Keratinocyte (primary cell): ENCODE results near the gene CEP43. TPM values are rescaled to one million over a fixed set of nuclear protein-coding genes. Genes with fewer than 3 reads are reported as not detected.
A peak's percentile ranks its signal among the peaks of the same experiment; 100 is the strongest.

ENCODE experiments used
- DNase-seq: peaks from one replicate; pipeline ENCODE4 v3.0.0-alpha.2; 2011; ENCODE audit warnings: low read depth, missing footprints, low spot score
- FAIRE-seq: peaks from 2 replicates; lab custom pipeline; 2011; peaks lifted over from hg19 to GRCh38; lab: Jason Lieb, UNC
- H2AFZ ChIP-seq: 2 replicates; pipeline ENCODE4 v1.6.0; 2012; ENCODE audit warnings: low read length, control low read depth, inconsistent platforms; ENCODE audit not compliant: control insufficient read depth
- H3K27ac ChIP-seq: 2 replicates; pipeline ENCODE4 v1.5.1; 2011; ENCODE audit warnings: low read length; ENCODE audit not compliant: control insufficient read depth, insufficient read depth
- H3K27me3 ChIP-seq: 3 replicates; pipeline ENCODE4 v1.6.0; 2011; ENCODE audit warnings: low read length; ENCODE audit not compliant: control insufficient read depth, insufficient read depth; ENCODE audit errors: extremely low read depth
- H3K36me3 ChIP-seq, 2 experiments: 2 replicates in 1 of 2; 3 replicates in 1 of 2; pipeline ENCODE4 v1.5.1; 2011; ENCODE audit warnings: low read length in 2 of 2, mild to moderate bottlenecking in 1 of 2; ENCODE audit not compliant: control insufficient read depth in 2 of 2, insufficient read depth in 2 of 2; ENCODE audit errors: extremely low read depth in 1 of 2
- H3K4me1 ChIP-seq: 3 replicates; pipeline ENCODE4 v1.5.1; 2011; ENCODE audit warnings: low read length; ENCODE audit not compliant: control insufficient read depth, insufficient read depth; ENCODE audit errors: extremely low read depth
- H3K4me2 ChIP-seq: 3 replicates; pipeline ENCODE4 v1.6.0; 2011; ENCODE audit warnings: low read depth, low read length; ENCODE audit not compliant: control insufficient read depth, insufficient read depth; ENCODE audit errors: extremely low read depth
- H3K4me3 ChIP-seq, 3 experiments: fragments of 200-600 bp in 1 of 3; sonication (generic) in 1 of 3; 2 replicates in 2 of 3; 3 replicates in 1 of 3; pipeline ENCODE4 v1.5.1; 2011 to 2016; ENCODE audit warnings: low read length in 3 of 3, mild to moderate bottlenecking in 3 of 3, control low read depth in 2 of 3, inconsistent platforms in 1 of 3, low read depth in 1 of 3, mixed read lengths in 1 of 3, mixed run types in 1 of 3, moderate library complexity in 1 of 3; ENCODE audit not compliant: control insufficient read depth in 2 of 3, insufficient read depth in 2 of 3; ENCODE audit errors: extremely low read depth in 1 of 3
- H3K79me2 ChIP-seq: 2 replicates; pipeline ENCODE4 v1.6.0; 2012; ENCODE audit warnings: low read length; ENCODE audit not compliant: control insufficient read depth, insufficient read depth
- H3K9ac ChIP-seq: 3 replicates; pipeline ENCODE4 v1.6.0; 2011; ENCODE audit warnings: low read length; ENCODE audit not compliant: control insufficient read depth, insufficient read depth; ENCODE audit errors: extremely low read depth
- H3K9me1 ChIP-seq: 3 replicates; pipeline ENCODE4 v1.6.0; 2011; ENCODE audit warnings: low read length; ENCODE audit not compliant: control insufficient read depth, insufficient read depth; ENCODE audit errors: extremely low read depth
- H3K9me3 ChIP-seq: 2 replicates; pipeline ENCODE4 v1.5.1; 2012; ENCODE audit warnings: low read depth, low read length; ENCODE audit not compliant: control insufficient read depth
- H4K20me1 ChIP-seq: 3 replicates; pipeline ENCODE4 v1.6.0; 2011; ENCODE audit warnings: low read length; ENCODE audit not compliant: control insufficient read depth, insufficient read depth; ENCODE audit errors: extremely low read depth
- EZH2 ChIP-seq: IDR thresholded peaks from one replicate; pipeline ENCODE4 v1.6.1; 2012; ENCODE audit warnings: inconsistent platforms, mild to moderate bottlenecking, low read length, moderate library complexity
- dilution Hi-C: fragments of 300-500 bp; cut with MboI; formaldehyde crosslinking; loops from one replicate; pipeline ENCODE4 v1.7.0; 2020; ENCODE audit warnings: low sequenced_read_pairs; ENCODE audit not compliant: extremely low pct_ligation_motif_present
- polyA plus RNA-seq, 5 experiments: library from polyadenylated mRNA; depleted of rRNA in 3 of 5; stranded (reverse) in 3 of 5; stranded (forward) in 1 of 5; unstranded in 1 of 5; fragments of >200 nt; gene quantifications; 1 replicate in 1 of 5; 2 replicates in 3 of 5; 3 replicates in 1 of 5; pipeline versions ENCODE4 v1.2.1 to v1.2.3, GENCODE V29; 2011 to 2012; ENCODE audit warnings: missing spikeins in 2 of 5, low read depth in 1 of 5, low replicate concordance in 1 of 5
- TF ChIP-seq, protein P1 (sequence below), 3 experiments: IDR thresholded peaks in 1 of 3; conservative IDR thresholded peaks in 1 of 3; optimal IDR thresholded peaks in 1 of 3; 2 replicates in 2 of 3; 3 replicates in 1 of 3; pipeline versions ENCODE3 to v1.5.1; 2011; ENCODE audit warnings: low read length in 3 of 3, mild to moderate bottlenecking in 3 of 3, moderate library complexity in 2 of 3, control low read depth in 1 of 3, inconsistent platforms in 1 of 3; ENCODE audit not compliant: insufficient read depth in 2 of 3; ENCODE audit errors: extremely low read depth in 1 of 3

Gene CEP43
- polyA plus RNA-seq, 1 donor (not counting 4 experiments of a cell fraction or from before 2014, with no cell fraction given) = 18.4 TPM

DNA sequence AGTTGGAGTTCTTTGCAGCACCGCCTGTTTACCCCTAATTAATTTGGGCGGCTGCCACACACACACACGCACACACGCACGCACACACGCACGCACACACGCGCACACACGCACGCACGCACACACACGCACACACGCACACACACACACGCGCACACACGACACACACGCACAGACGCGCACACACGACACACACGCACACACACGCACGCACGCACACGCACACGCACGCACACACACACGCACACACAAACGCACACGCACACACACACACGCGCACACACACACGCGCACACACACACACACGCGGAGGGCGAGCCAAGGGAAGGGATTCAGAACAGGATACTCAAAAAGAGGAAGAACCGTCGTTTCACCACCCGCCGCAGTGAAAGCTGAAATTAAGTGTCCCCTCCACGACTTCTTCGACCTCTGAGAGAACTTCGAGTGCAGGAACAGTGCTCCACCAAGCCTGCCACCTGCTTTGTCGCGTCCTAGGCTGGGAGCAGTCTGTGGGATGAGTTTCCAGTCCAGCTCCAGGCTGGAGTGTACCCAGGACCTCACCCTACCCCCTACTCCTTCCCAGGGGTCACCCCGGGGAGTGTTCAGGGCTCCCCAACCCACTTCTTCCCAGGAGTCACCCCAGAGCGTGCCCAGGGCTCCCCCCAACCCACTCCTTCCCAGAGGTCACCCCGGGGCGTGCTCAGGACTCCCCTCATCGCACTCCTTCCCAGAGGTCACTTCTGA is 43.9 kb upstream of the CEP43 start:
- Histone ChIP-seq H3K9me3 (no peaks in the 10 kb centered on the region), H3K9ac (peak overlapping the region; percentile 61), H3K4me3 (peak overlapping the region; percentile 67 to 77 (median 73)), H3K4me1 (peaks cover 5% of the 10 kb centered on the region), H2AFZ (peak overlapping the region; percentile 86), H3K79me2 (no peaks in the 10 kb centered on the region), H3K27me3 (no peaks in the 10 kb centered on the region), H3K4me2 (peak overlapping the region; percentile 85), H4K20me1 (no peaks in the 10 kb centered on the region), H3K36me3 (no peaks in the 10 kb centered on the region), H3K9me1 (no peaks in the 10 kb centered on the region), H3K27ac (no peak overlapping the region)
- dilution Hi-C loops = no loop called here
- FAIRE-seq (no peak), DNase-seq (no peak)
- TF ChIP-seq, protein P1, sequence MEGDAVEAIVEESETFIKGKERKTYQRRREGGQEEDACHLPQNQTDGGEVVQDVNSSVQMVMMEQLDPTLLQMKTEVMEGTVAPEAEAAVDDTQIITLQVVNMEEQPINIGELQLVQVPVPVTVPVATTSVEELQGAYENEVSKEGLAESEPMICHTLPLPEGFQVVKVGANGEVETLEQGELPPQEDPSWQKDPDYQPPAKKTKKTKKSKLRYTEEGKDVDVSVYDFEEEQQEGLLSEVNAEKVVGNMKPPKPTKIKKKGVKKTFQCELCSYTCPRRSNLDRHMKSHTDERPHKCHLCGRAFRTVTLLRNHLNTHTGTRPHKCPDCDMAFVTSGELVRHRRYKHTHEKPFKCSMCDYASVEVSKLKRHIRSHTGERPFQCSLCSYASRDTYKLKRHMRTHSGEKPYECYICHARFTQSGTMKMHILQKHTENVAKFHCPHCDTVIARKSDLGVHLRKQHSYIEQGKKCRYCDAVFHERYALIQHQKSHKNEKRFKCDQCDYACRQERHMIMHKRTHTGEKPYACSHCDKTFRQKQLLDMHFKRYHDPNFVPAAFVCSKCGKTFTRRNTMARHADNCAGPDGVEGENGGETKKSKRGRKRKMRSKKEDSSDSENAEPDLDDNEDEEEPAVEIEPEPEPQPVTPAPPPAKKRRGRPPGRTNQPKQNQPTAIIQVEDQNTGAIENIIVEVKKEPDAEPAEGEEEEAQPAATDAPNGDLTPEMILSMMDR (optimal IDR thresholded peaks at IDR 0.05 in 1 of 3, IDR thresholded peaks at IDR 0.05 in 1 of 3, conservative IDR thresholded peaks at IDR 0.05 in 1 of 3; ENCODE audit: extremely low read depth in 1 of 3, insufficient read depth in 2 of 3, low read length in 3 of 3) = no peak
- TF ChIP-seq EZH2 = no peak

DNA sequence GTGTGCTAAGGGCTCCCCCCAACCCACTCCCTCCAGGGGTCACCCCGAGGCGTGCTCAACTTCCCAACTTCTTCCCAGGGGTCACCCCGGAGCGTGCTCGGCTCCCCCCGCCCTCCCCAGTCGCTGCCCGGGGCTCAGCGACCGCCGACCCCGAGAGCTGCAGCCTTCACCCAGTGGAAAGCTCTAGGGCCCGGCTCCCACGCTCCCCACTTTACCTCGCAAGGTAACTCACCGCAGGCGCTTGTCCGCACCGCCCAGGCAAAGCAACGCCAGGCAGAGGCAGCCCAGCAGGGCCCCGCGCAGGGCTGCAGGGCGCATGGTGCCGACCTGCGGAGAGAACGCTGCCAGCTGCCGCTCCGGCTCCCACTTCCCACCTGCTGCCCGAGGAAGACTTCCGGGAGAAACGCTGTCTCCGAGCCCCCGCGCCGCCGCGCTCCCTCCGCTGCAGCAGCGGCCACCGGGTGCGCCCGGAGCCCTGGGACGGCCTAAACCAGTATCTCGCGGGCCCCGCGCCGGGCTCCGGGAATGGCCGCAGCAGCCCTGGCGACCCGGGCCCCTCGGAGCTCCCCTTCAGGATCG is 43.2 kb upstream of the CEP43 start:
- no peaks in the 10 kb centered on the region for H3K79me2 ChIP-seq
- FAIRE-seq (no peak), DNase-seq (no peak)
- H3K4me1 ChIP-seq = peaks cover 5% of the 10 kb centered on the region
- no peaks in the 10 kb centered on the region for H4K20me1 ChIP-seq
- H3K27me3 ChIP-seq = no peaks in the 10 kb centered on the region
- no peak for TF ChIP-seq EZH2
- TF ChIP-seq, protein P1 (optimal IDR thresholded peaks at IDR 0.05 in 1 of 3, IDR thresholded peaks at IDR 0.05 in 1 of 3, conservative IDR thresholded peaks at IDR 0.05 in 1 of 3; ENCODE audit: extremely low read depth in 1 of 3, insufficient read depth in 2 of 3, low read length in 3 of 3) = no peak
- H3K36me3 ChIP-seq = no peaks in the 10 kb centered on the region
- H3K4me2 ChIP-seq = peak overlapping the region; percentile 85
- no peak overlapping the region for H3K27ac ChIP-seq
- peak overlapping the region; percentile 67 to 77 (median 73) for H3K4me3 ChIP-seq
- H3K9me3 ChIP-seq = no peaks in the 10 kb centered on the region
- H2AFZ ChIP-seq = peak overlapping the region; percentile 86
- H3K9ac ChIP-seq = peak overlapping the region; percentile 61
- H3K9me1 ChIP-seq = no peaks in the 10 kb centered on the region
- dilution Hi-C loops = no loop called here
